Measurements from ENCODE around the gene CCDC17. TPM values are rescaled to one million over a fixed set of nuclear protein-coding genes. Genes with fewer than 3 reads are reported as not detected.

Gene CCDC17
- polyA plus RNA-seq, 1 donor (not counting 4 experiments of a cell fraction or from before 2014, with no cell fraction given) = 0.37 TPM

GRCh38 chr1:45656573-45657226, 32.8 kb upstream of the CCDC17 start:
- Histone ChIP-seq H4K20me1 (ENCODE audit: control insufficient read depth, extremely low read depth, insufficient read depth, low read length) (no peaks in the 10 kb centered on the region), H3K9me3 (ENCODE audit: control insufficient read depth, low read depth, low read length) (no peaks in the 10 kb centered on the region), H3K9ac (ENCODE audit: control insufficient read depth, extremely low read depth, insufficient read depth, low read length) (no peak overlapping the region), H3K79me2 (ENCODE audit: control insufficient read depth, insufficient read depth, low read length) (peaks cover 17% of the 10 kb centered on the region), H3K4me1 (ENCODE audit: control insufficient read depth, extremely low read depth, insufficient read depth, low read length) (peaks cover 7% of the 10 kb centered on the region), H3K36me3 (ENCODE audit: control insufficient read depth in 2 of 2, extremely low read depth in 1 of 2, insufficient read depth in 2 of 2, low read length in 2 of 2) (peaks cover 24 to 53% of the 10 kb centered on the region in 2 experiments), H3K27ac (ENCODE audit: control insufficient read depth, insufficient read depth, low read length) (no peak overlapping the region), H3K27me3 (ENCODE audit: control insufficient read depth, extremely low read depth, insufficient read depth, low read length) (no peaks in the 10 kb centered on the region), H2AFZ (ENCODE audit: control insufficient read depth, low read length) (no peak overlapping the region), H3K4me3 (ENCODE audit: control insufficient read depth in 2 of 3, extremely low read depth in 1 of 3, insufficient read depth in 2 of 3, low read depth in 1 of 3, low read length in 3 of 3) (no peak overlapping the region), H3K9me1 (ENCODE audit: control insufficient read depth, extremely low read depth, insufficient read depth, low read length) (no peaks in the 10 kb centered on the region), H3K4me2 (ENCODE audit: control insufficient read depth, extremely low read depth, insufficient read depth, low read depth, low read length) (no peak overlapping the region)
- no peak for FAIRE-seq
- dilution Hi-C loops (cut with MboI; ENCODE audit: extremely low pct_ligation_motif_present, low sequenced_read_pairs) = no loop called here
- DNase-seq (ENCODE audit: low read depth, low spot score) = no peak
- no peak for TF ChIP-seq CTCF (optimal IDR thresholded peaks at IDR 0.05 in 1 of 3, IDR thresholded peaks at IDR 0.05 in 1 of 3, conservative IDR thresholded peaks at IDR 0.05 in 1 of 3; ENCODE audit: extremely low read depth in 1 of 3, insufficient read depth in 2 of 3, low read length in 3 of 3)
- TF ChIP-seq EZH2 (IDR thresholded peaks at IDR 0.05; ENCODE audit: low read length) = no peak

GRCh38 chr1:45654540-45655280, 30.9 kb upstream of the CCDC17 start:
- H3K27me3 ChIP-seq (ENCODE audit: control insufficient read depth, extremely low read depth, insufficient read depth, low read length) = no peaks in the 10 kb centered on the region
- H3K27ac ChIP-seq (ENCODE audit: control insufficient read depth, insufficient read depth, low read length) = no peak overlapping the region
- no peak overlapping the region for H3K9ac ChIP-seq (ENCODE audit: control insufficient read depth, extremely low read depth, insufficient read depth, low read length)
- H2AFZ ChIP-seq (ENCODE audit: control insufficient read depth, low read length) = no peak overlapping the region
- DNase-seq (ENCODE audit: low read depth, low spot score) (no peak), FAIRE-seq (peak; percentile 79)
- peaks cover 15% of the 10 kb centered on the region for H3K79me2 ChIP-seq (ENCODE audit: control insufficient read depth, insufficient read depth, low read length)
- no peaks in the 10 kb centered on the region for H3K9me3 ChIP-seq (ENCODE audit: control insufficient read depth, low read depth, low read length)
- TF ChIP-seq CTCF (optimal IDR thresholded peaks at IDR 0.05 in 1 of 3, IDR thresholded peaks at IDR 0.05 in 1 of 3, conservative IDR thresholded peaks at IDR 0.05 in 1 of 3; ENCODE audit: extremely low read depth in 1 of 3, insufficient read depth in 2 of 3, low read length in 3 of 3) (no peak), EZH2 (IDR thresholded peaks at IDR 0.05; ENCODE audit: low read length) (no peak)
- no peak overlapping the region for H3K4me3 ChIP-seq (ENCODE audit: control insufficient read depth in 2 of 3, extremely low read depth in 1 of 3, insufficient read depth in 2 of 3, low read depth in 1 of 3, low read length in 3 of 3)
- dilution Hi-C loops (cut with MboI; ENCODE audit: extremely low pct_ligation_motif_present, low sequenced_read_pairs) = no loop called here
- no peaks in the 10 kb centered on the region for H4K20me1 ChIP-seq (ENCODE audit: control insufficient read depth, extremely low read depth, insufficient read depth, low read length)
- H3K9me1 ChIP-seq (ENCODE audit: control insufficient read depth, extremely low read depth, insufficient read depth, low read length) = peaks cover 2% of the 10 kb centered on the region
- H3K4me2 ChIP-seq (ENCODE audit: control insufficient read depth, extremely low read depth, insufficient read depth, low read depth, low read length) = no peak overlapping the region
- H3K4me1 ChIP-seq (ENCODE audit: control insufficient read depth, extremely low read depth, insufficient read depth, low read length) = peaks cover 7% of the 10 kb centered on the region
- peaks cover 29 to 63% of the 10 kb centered on the region in 2 experiments for H3K36me3 ChIP-seq (ENCODE audit: control insufficient read depth in 2 of 2, extremely low read depth in 1 of 2, insufficient read depth in 2 of 2, low read length in 2 of 2)

Data from keratinocyte (primary cell).